ENCODE data around the gene PPP3CA.

GRCh38 chr4:101008503-101008902 lies 338.8 kb downstream of the PPP3CA start:
- TF ChIP-seq POLR2A (IDR thresholded peaks at IDR 0.05) (no peak), CTCF (IDR thresholded peaks at IDR 0.05) (no peak), POLR2AphosphoS5 (IDR thresholded peaks at IDR 0.05) (no peak)
